GM19099 (cell line): Measurements from ENCODE around the gene SPTLC1.

Experiments
- POLR2A ChIP-seq: IDR thresholded peaks from 3 replicates; pipeline ENCODE4 v1.6.1; 2011; ENCODE audit warnings: low read depth; ENCODE audit not compliant: insufficient read length; ENCODE audit errors: extremely low read depth

Gene SPTLC1

DNA sequence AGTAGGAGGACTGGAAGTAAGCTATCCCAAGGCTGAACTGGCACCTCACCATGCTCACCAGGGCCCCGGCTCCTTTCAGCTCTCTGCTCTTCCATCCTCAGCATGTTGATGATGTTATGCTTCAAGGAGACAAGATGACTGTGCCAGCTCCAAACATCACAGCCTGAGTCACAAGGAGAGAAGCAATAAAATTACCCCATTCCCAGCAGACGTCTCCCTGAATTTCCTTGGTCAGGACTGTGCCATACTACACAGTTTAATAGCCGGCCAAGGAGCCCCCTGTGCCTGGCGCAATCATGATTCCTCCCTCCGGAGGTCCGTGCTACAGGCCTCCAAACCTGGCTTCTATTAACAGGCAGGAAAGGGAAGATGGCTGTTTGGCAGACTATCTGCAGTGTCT is 114.0 kb downstream of the SPTLC1 start:
- TF ChIP-seq POLR2A, result no peak

GRCh38 chr9:91995000-91995655 is 120.1 kb downstream of the SPTLC1 start:
- TF ChIP-seq POLR2A, result no peak

DNA sequence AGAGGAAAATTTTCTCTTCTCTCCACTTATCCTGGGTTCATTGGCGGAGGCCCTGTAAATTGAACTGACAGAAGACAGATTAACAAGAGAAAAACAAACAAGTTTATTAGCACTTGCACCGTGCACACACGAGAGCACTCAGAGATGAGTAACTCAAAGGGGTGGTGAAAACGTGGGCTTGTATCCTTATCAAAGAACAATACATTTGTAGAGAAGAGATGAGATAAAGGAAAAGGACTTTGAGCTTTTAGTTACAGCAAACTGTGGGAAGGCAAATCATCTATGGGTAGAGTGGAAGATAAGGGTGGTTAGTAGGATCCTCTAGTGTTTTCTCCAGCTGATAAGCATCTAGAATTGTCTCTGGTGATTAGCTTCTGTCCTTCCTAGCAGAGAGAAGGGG is 120.8 kb downstream of the SPTLC1 start:
- no peak for TF ChIP-seq POLR2A

GRCh38 chr9:91992461-91993041 is 122.7 kb downstream of the SPTLC1 start:
- TF ChIP-seq POLR2A, result no peak

- no peak for TF ChIP-seq POLR2A
Observed at GRCh38 chr9:91991721-91992341, 123.4 kb downstream of the SPTLC1 start.

GRCh38 chr9:91986248-91986647 is 129.0 kb downstream of the SPTLC1 start:
- no peak for TF ChIP-seq POLR2A

GRCh38 chr9:91985692-91986091 is 129.5 kb downstream of the SPTLC1 start:
- no peak for TF ChIP-seq POLR2A
